H1 (cell line): Measurements from ENCODE around the gene CDIPT.

Experiments
- BACH1 ChIP-seq: IDR thresholded peaks from 2 replicates; pipeline ENCODE4 v1.6.1; 2012; ENCODE audit warnings: low read length, improper control_type of control experiment
- CTCF ChIP-seq, 3 experiments: IDR thresholded peaks; 1 replicate in 2 of 3; 2 replicates in 1 of 3; pipeline versions ENCODE4 v1.5.1 to v1.6.1; 2011; ENCODE audit warnings: low read length in 3 of 3, mild to moderate bottlenecking in 3 of 3, inconsistent platforms in 2 of 3, low read depth in 1 of 3, moderate library complexity in 1 of 3; ENCODE audit not compliant: insufficient read depth in 1 of 3; ENCODE audit errors: control extremely low read depth in 1 of 3
- GABPA ChIP-seq: IDR thresholded peaks from 2 replicates; pipeline ENCODE4 v1.6.1; 2011; ENCODE audit warnings: mild to moderate bottlenecking, low read length, moderate library complexity, borderline replicate concordance; ENCODE audit not compliant: insufficient read depth
- GTF2F1 ChIP-seq: IDR thresholded peaks from 2 replicates; pipeline ENCODE4 v1.6.1; 2012; ENCODE audit warnings: low read depth, low read length, improper control_type of control experiment, borderline replicate concordance
- POU5F1 ChIP-seq: IDR thresholded peaks from 2 replicates; pipeline ENCODE4 v1.6.1; 2011; ENCODE audit warnings: low read depth, mild to moderate bottlenecking, low read length, moderate library complexity
- RNF2 ChIP-seq: fragments of 200-900, 300-1000 bp; sonication (generic); IDR thresholded peaks from 2 replicates; pipeline ENCODE4 v1.7.1; 2016; ENCODE audit warnings: borderline replicate concordance, low read depth, mild to moderate bottlenecking, antibody characterized with exemption, low read length; ENCODE audit not compliant: poor library complexity, severe bottlenecking; ENCODE audit errors: missing control alignments
- TAF1 ChIP-seq: IDR thresholded peaks from 2 replicates; pipeline ENCODE4 v1.6.1; 2011; ENCODE audit warnings: mild to moderate bottlenecking, low read depth, low read length
- TAF7 ChIP-seq: optimal IDR thresholded peaks from 2 replicates; pipeline ENCODE3; 2011; ENCODE audit warnings: low read depth, mild to moderate bottlenecking, inconsistent platforms, low read length, moderate library complexity, borderline replicate concordance
- TBP ChIP-seq: IDR thresholded peaks from 2 replicates; pipeline ENCODE4 v1.6.1; 2011; ENCODE audit warnings: low read depth, low read length, improper control_type of control experiment
- USF2 ChIP-seq: IDR thresholded peaks from 2 replicates; pipeline ENCODE4 v1.6.1; 2011; ENCODE audit warnings: low read length, improper control_type of control experiment
- YY1 ChIP-seq: IDR thresholded peaks from 2 replicates; pipeline ENCODE4 v1.6.1; 2011; ENCODE audit warnings: low read depth, mild to moderate bottlenecking, low read length

GRCh38 chr16:29877266-29877961 is 14.4 kb upstream of the CDIPT start:
- TF ChIP-seq GABPA (no peak), TAF1 (no peak), BACH1 (no peak), CTCF (IDR thresholded peaks at IDR 0.05; ENCODE audit: control extremely low read depth in 1 of 3, insufficient read depth in 1 of 3, low read depth in 1 of 3, low read length in 3 of 3) (no peak), TBP (no peak; the same call in 1 of the 2 replicates), USF2 (no peak), POU5F1 (no peak), YY1 (no peak), TAF7 (no peak), GTF2F1 (no peak), RNF2 (no peak)
